ENCODE data around the gene PRF1.

- no peak for TF ChIP-seq CTCF (IDR thresholded peaks at IDR 0.05)
- no peak for TF ChIP-seq EZH2 (IDR thresholded peaks at IDR 0.05; ENCODE audit: borderline replicate concordance, insufficient read depth, low read depth, low read length, poor library complexity, severe bottlenecking)
Observed at GRCh38 chr10:70568781-70569495, 33.6 kb downstream of the PRF1 start.
